Motor neuron (in vitro differentiated cells): ENCODE results near the gene NAP1L4. TPM values are rescaled to one million over a fixed set of nuclear protein-coding genes. Genes with fewer than 3 reads are reported as not detected.

Experiments used
- ATAC-seq, 8 experiments: fragments of 200-7000 bp; cut with Tn5 transposase; replicated peaks in 6 of 8; 2 replicates each; pipeline ENCODE4 v1.8.0; 2021; ENCODE audit warnings: mild to moderate bottlenecking in 8 of 8, moderate library complexity in 8 of 8
- H3K27ac ChIP-seq, 2 donors: fragments of 250-450 bp; sonication (Bioruptor Pico); 2 replicates each; pipeline ENCODE4 v1.9.0; 2021; ENCODE audit warnings: antibody characterized with exemption in 2 of 2, mild to moderate bottlenecking in 2 of 2, moderate library complexity in 1 of 2
- H3K4me1 ChIP-seq, 2 donors: fragments of 250-450 bp; sonication (Bioruptor Pico); replicated peaks in 1 of 2; 2 replicates each; pipeline ENCODE4 v1.6.1; 2021; ENCODE audit warnings: antibody characterized with exemption in 2 of 2, mild to moderate bottlenecking in 2 of 2, moderate library complexity in 1 of 2
- H3K4me3 ChIP-seq, 5 donors: fragments of 250-450 bp; sonication (Bioruptor Pico); 2 replicates each; pipeline ENCODE4 v1.9.0; 2021; ENCODE audit warnings: antibody characterized with exemption in 5 of 5, mild to moderate bottlenecking in 5 of 5, moderate library complexity in 4 of 5
- WGBS, 10 experiments: fragments of 450-650 bp; shearing (Covaris generic); methylation state at CpG; one replicate each; pipeline ENCODE4 v1.0.0; 2022; 5-methylcytosine and 5-hydroxymethylcytosine counted together
- in situ Hi-C, 9 experiments: fragments of 400-800 bp; cut with MboI; loops; one replicate each; pipeline ENCODE4 v1.15.0; 2021; ENCODE audit warnings: low sequenced_read_pairs in 9 of 9, low pct_unique_long_range_greater_than_20kb in 2 of 9; ENCODE audit not compliant: unreplicated experiment in 9 of 9
- total RNA-seq, 8 experiments: library from RNA; unstranded; fragments of 300-600 nt; gene quantifications; 2 replicates each; pipeline versions ENCODE4 v1.2.3 to v1.2.4, GENCODE V29; 2022

NAP1L4 gene
- total RNA-seq, 8 experiments from 2014 or later, result 92.6 to 166 (median 122) TPM

- WGBS, 10 experiments, result 0 to 100% (median 89%) methylated on average over 1 to 6 of the region's 6 CpGs
- no peak for ATAC-seq
- Histone ChIP-seq H3K27ac (no peak overlapping the region), H3K4me1 (no peaks in the 10 kb centered on the region), H3K4me3 (no peak overlapping the region)
- in situ Hi-C loops, result no loop called here
Observed at GRCh38 chr11:2980168-2980840, 11.8 kb downstream of the NAP1L4 start.

DNA sequence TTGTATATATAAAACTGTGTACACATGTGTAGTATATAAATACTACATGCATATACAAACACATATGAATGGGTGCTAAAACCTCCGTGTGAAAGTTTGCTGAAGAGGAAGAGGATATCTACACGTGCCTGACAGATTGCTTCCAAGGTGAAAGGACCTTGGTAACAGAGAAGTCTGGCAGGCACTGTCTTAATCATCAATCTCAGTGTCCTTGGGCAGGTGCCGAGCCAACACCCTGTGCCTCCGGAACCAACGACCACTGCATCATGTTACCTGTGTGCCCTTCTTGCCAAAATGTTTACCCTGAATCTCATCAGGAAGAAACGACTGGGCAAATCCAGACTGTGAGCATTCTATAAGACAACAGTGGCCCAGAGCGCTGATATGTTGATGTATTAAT lies 15.0 kb downstream of the NAP1L4 start:
- no peak for ATAC-seq
- no peak overlapping the region for H3K27ac ChIP-seq
- no peaks in the 10 kb centered on the region for H3K4me1 ChIP-seq
- WGBS, 10 experiments, result 73 to 100% (median 91%) methylated on average over 2 to 5 of the region's 7 CpGs; no CpG with 5 or more reads in 3 of the 10 experiments
- in situ Hi-C loops, result no loop called here
- no peak overlapping the region for H3K4me3 ChIP-seq

- no peak for ATAC-seq
- in situ Hi-C loops, result no loop called here
- Histone ChIP-seq H3K4me1 (no peaks in the 10 kb centered on the region), H3K27ac (no peak overlapping the region), H3K4me3 (no peak overlapping the region)
- WGBS, 10 experiments, result 58 to 100% (median 89%) methylated on average over 1 to 6 of the region's 6 CpGs; no CpG with 5 or more reads in 1 of the 10 experiments
Observed at GRCh38 chr11:2976294-2977063, 15.7 kb downstream of the NAP1L4 start.

DNA sequence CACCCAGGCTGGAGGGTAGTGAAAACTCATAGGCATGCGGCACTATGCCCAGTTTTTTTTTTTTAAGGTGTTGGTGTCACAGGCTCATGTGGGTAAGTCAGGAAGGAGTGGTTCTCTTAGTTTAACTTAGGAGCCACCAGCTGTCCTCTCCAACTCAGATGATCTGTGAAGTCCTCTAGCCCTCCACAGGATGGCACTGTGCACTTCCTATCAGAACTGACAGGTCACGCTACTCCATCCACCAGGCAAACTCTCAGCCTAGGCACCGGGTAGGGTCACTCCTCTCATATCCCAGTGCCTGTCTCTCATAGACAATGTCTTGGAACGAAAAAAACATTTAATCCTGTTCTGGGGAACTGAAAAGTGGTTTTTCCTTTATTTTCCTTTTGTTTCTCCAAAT lies 16.5 kb downstream of the NAP1L4 start:
- H3K4me3 ChIP-seq, result no peak overlapping the region
- WGBS, 10 experiments, result 83 to 100% (median 100%) methylated on average over 1 to 3 of the region's 4 CpGs; no CpG with 5 or more reads in 4 of the 10 experiments
- no peak overlapping the region for H3K27ac ChIP-seq
- ATAC-seq, result peak in 6 of 8 experiments; percentile 27 to 90 (median 70)
- H3K4me1 ChIP-seq, result no peaks in the 10 kb centered on the region
- in situ Hi-C loops, result no loop called here

- Histone ChIP-seq H3K27ac (no peak overlapping the region), H3K4me1 (no peaks in the 10 kb centered on the region), H3K4me3 (no peak overlapping the region)
- in situ Hi-C loops, result no loop called here
- no peak for ATAC-seq
- 80 to 100% (median 98%) methylated on average over 1 to 3 of the region's 3 CpGs for WGBS, 10 experiments
Observed at GRCh38 chr11:2974272-2974671, 17.9 kb downstream of the NAP1L4 start.

DNA sequence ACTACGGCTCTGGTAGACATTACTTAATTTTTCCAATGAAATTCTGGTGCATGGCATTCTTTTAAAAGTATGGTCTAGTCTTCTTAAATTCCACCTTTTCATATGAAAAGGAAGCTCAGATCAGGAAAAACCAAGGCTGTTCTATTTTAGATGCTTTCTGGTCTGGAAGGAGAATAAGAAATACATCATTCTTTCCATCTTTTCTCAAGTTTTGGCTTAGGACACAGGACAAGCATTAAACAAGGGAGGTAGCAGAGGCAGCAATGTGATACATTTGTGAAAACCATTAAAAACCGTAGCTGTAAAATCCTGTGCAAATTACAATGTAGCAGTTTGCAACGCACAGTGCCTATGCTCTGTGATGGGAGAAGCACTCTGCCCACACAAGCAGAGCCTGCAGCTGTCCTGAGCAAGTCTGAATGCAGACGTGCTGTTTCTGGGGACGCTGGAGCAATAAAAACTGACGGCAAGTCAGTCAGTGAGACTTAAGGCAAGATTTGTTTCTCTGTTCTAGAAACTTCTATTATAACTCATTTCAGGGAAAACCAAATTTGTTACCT lies 23.7 kb downstream of the NAP1L4 start:
- Histone ChIP-seq H3K4me1 (no peaks in the 10 kb centered on the region), H3K4me3 (no peak overlapping the region), H3K27ac (no peak overlapping the region)
- in situ Hi-C loops, result no loop called here
- WGBS, 10 experiments, result 28 to 100% (median 77%) methylated on average over 1 to 6 of the region's 6 CpGs; no CpG with 5 or more reads in 1 of the 10 experiments
- no peak for ATAC-seq

DNA sequence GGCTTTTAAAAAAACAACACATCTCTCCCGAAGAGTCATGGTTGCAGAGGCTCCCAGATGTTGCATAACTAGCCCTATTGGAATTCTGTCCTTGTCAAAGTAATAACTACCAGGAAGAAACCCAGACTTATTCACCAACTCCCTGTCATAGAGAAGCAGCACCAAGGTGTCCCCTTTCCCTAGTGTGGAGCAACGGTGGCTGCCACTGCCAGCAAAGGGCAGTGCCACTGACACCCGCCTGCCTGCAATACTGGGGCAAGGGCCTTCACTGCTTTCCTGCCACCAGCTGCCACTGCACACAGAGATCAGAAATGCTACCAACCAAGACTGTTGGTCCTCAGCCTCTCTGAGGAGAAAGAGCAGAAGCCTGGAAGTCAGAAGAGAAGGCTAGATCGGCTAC lies 27.3 kb downstream of the NAP1L4 start:
- H3K4me1 ChIP-seq, result no peaks in the 10 kb centered on the region
- no peak overlapping the region for H3K4me3 ChIP-seq
- WGBS, 10 experiments, result 93 to 100% (median 100%) methylated on average over 1 to 4 of the region's 4 CpGs; no CpG with 5 or more reads in 5 of the 10 experiments
- no peak overlapping the region for H3K27ac ChIP-seq
- ATAC-seq, result no peak
- in situ Hi-C loops, result no loop called here

DNA sequence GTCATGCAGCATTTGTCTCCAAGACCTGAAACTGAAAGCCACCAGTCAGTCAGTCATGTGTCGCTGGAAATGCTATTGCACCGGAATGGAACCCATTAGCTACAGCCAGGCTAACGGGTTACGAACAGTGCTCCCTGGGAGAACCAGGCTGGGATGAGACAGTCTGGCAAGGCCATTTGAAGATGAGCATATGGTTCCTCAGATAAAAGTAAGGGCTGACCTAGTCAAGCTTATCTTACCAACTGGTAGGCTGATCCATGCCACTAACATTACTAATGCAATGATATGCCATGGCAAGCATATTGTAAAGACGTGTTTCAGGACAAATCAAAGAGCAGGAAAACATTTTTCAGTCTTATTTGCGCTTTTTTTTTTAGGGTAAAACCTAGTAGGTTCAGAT lies 28.4 kb downstream of the NAP1L4 start:
- Histone ChIP-seq H3K4me3 (no peak overlapping the region), H3K4me1 (no peaks in the 10 kb centered on the region), H3K27ac (no peak overlapping the region)
- in situ Hi-C loops, result no loop called here
- ATAC-seq, result no peak
- 61 to 100% (median 98%) methylated on average over 1 to 5 of the region's 6 CpGs; no CpG with 5 or more reads in 2 of the 10 experiments for WGBS, 10 experiments

GRCh38 chr11:2963112-2963754 lies 28.9 kb downstream of the NAP1L4 start:
- no peak for ATAC-seq
- no peak overlapping the region for H3K4me3 ChIP-seq
- H3K4me1 ChIP-seq, result no peaks in the 10 kb centered on the region
- no peak overlapping the region for H3K27ac ChIP-seq
- 78 to 100% (median 95%) methylated on average over 1 to 7 of the region's 7 CpGs; no CpG with 5 or more reads in 3 of the 10 experiments for WGBS, 10 experiments
- in situ Hi-C loops, result no loop called here

DNA sequence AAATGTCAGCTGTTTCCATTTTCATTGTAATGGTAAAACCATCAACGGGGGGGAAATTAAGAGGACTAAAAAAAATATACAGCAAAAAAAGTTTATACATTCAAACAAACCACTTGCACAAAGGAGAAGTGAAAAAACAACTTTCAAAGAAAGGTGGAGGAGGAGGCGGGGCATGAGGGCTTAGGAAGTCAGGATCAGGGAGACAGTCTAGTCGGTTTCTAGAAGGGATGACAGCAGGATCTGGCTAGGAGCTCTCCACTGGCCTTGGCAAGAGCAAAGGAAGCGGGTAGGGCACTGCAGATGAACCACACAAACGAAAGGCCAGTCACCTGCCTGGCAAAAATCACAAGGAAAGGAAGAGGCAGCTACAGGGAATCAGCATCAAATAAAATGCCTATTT lies 31.0 kb downstream of the NAP1L4 start:
- ATAC-seq, result no peak
- in situ Hi-C loops, result no loop called here
- H3K27ac ChIP-seq, result no peak overlapping the region

GRCh38 chr11:2960139-2960538 lies 32.0 kb downstream of the NAP1L4 start:
- no peaks in the 10 kb centered on the region for H3K4me1 ChIP-seq
- no peak overlapping the region for H3K4me3 ChIP-seq
- ATAC-seq, result peak in 2 of 8 experiments; percentile 70 to 71
- 80 to 100% (median 90%) methylated on average over 2 to 6 of the region's 7 CpGs; no CpG with 5 or more reads in 2 of the 10 experiments for WGBS, 10 experiments
- in situ Hi-C loops, result no loop called here
- H3K27ac ChIP-seq, result no peak overlapping the region

More for the DNA sequence above, 31.0 kb downstream of the NAP1L4 start:
- H3K4me3 ChIP-seq, result no peak overlapping the region
- WGBS, 10 experiments, result 59 to 100% (median 88%) methylated on average over 1 to 5 of the region's 5 CpGs; no CpG with 5 or more reads in 1 of the 10 experiments
- H3K4me1 ChIP-seq, result no peaks in the 10 kb centered on the region

GRCh38 chr11:2958251-2958650 lies 33.9 kb downstream of the NAP1L4 start:
- in situ Hi-C loops, result no loop called here
- Histone ChIP-seq H3K27ac (no peak overlapping the region), H3K4me1 (no peaks in the 10 kb centered on the region), H3K4me3 (no peak overlapping the region)
- 0 to 100% (median 72%) methylated on average over 1 to 3 of the region's 3 CpGs; no CpG with 5 or more reads in 2 of the 10 experiments for WGBS, 10 experiments
- ATAC-seq, result no peak
